NCI-H526 (cell line): ENCODE data around the gene MUSTN1.
A peak's percentile ranks its signal among the peaks of the same experiment; 100 is the strongest.

Experiments
- DNase-seq, 2 experiments: peaks; one replicate each; lab custom pipeline; 2025; lab: John Stamatoyannopoulos, UW

The MUSTN1 gene

GRCh38 chr3:52851348-52851747, 16.5 kb upstream of the MUSTN1 start:
- DNase-seq, result peak; percentile 59 to 77

GRCh38 chr3:52849656-52850055, 14.8 kb upstream of the MUSTN1 start:
- no peak for DNase-seq

GRCh38 chr3:52848617-52849016, 13.8 kb upstream of the MUSTN1 start:
- DNase-seq, result no peak

GRCh38 chr3:52847726-52848125, 12.9 kb upstream of the MUSTN1 start:
- DNase-seq, result no peak

- DNase-seq, result no peak
Measured at GRCh38 chr3:52847241-52847640, 12.4 kb upstream of the MUSTN1 start.

GRCh38 chr3:52846432-52846965, 11.7 kb upstream of the MUSTN1 start:
- no peak for DNase-seq

- no peak for DNase-seq
Measured at GRCh38 chr3:52845691-52846431, 11.0 kb upstream of the MUSTN1 start.

- DNase-seq, result no peak
Measured at GRCh38 chr3:52845157-52845556, 10.3 kb upstream of the MUSTN1 start.

GRCh38 chr3:52844290-52844975, 9.6 kb upstream of the MUSTN1 start:
- no peak for DNase-seq

- no peak for DNase-seq
Measured at GRCh38 chr3:52843881-52844280, 9.1 kb upstream of the MUSTN1 start.

- no peak for DNase-seq
Measured at GRCh38 chr3:52843108-52843865, 8.5 kb upstream of the MUSTN1 start.

GRCh38 chr3:52842424-52842823, 7.6 kb upstream of the MUSTN1 start:
- no peak for DNase-seq

- DNase-seq, result no peak
Measured at GRCh38 chr3:52841981-52842340, 7.1 kb upstream of the MUSTN1 start.

GRCh38 chr3:52841211-52841980, 6.6 kb upstream of the MUSTN1 start:
- DNase-seq, result no peak

- DNase-seq, result no peak
Measured at GRCh38 chr3:52839892-52840545, 5.2 kb upstream of the MUSTN1 start.

GRCh38 chr3:52839268-52839575, 4.4 kb upstream of the MUSTN1 start:
- DNase-seq, result no peak

- no peak for DNase-seq
Measured at GRCh38 chr3:52838561-52839267, 3.9 kb upstream of the MUSTN1 start.

- DNase-seq, result no peak
Measured at GRCh38 chr3:52836986-52837385, 2.2 kb upstream of the MUSTN1 start.

- no peak for DNase-seq
Measured at GRCh38 chr3:52836471-52836845, 1.6 kb upstream of the MUSTN1 start.

GRCh38 chr3:52835766-52836470, 1.1 kb upstream of the MUSTN1 start:
- DNase-seq, result no peak
